ENCODE measurements around the gene GAMT.

DNA sequence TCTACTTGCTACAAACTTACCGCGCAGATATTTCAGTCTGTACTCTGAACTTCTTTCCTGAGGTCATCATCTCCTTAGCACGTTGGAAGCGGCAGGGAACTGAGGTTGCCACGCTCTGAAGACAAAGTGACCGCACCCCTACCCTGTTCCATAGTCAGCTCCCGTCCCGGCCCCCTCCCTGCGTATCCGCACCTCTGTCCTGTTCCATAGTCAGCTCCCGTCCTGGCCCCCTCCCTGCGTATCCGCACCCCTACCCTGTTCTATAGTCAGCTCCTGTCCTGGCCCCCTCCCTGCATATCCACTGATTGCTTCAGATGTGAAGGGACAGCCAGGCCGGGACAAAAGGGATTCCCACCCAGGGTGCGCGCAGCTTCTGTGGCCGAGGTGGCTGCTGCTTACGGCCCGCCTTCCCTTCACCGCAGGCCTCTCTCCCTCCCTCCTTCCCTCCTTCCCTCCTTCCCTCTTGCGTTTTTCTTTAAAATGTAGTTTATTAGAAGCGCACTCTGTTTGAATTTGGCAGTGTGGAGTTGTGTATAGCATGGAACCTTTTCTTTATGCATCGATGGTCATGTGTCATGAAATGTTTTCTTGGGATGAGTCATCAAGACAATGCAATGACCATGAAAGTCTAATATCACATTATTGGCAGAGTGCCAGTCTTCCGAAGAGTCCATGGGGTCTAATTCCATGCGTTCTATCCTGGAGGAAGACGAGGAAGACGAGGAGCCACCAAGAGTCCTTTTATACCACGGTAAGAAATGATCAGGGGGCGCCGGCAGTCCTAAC, 39.5 kb downstream of the GAMT start:
- no peak for TF ChIP-seq POLR2AphosphoS5 (IDR thresholded peaks at IDR 0.05; ENCODE audit: low read depth, low read length)
- TF ChIP-seq POLR2A (IDR thresholded peaks at IDR 0.05; ENCODE audit: low read depth, low read length), result no peak
- no peak for TF ChIP-seq TAF1 (IDR thresholded peaks at IDR 0.05; ENCODE audit: borderline replicate concordance, low read depth, low read length)
